Measurements from ENCODE around the gene SEMA3A.

SEMA3A gene

GRCh38 chr7:83996879-83997278 lies 197.7 kb downstream of the SEMA3A start:
- TF ChIP-seq SPI1 (IDR thresholded peaks at IDR 0.05; ENCODE audit: borderline replicate concordance, low read depth) (no peak), POLR2AphosphoS5 (IDR thresholded peaks at IDR 0.05; ENCODE audit: low read depth) (no peak), REST (IDR thresholded peaks at IDR 0.05; ENCODE audit: insufficient replicate concordance, low read depth) (no peak), CTCF (IDR thresholded peaks at IDR 0.05; ENCODE audit: insufficient read depth, low read length) (no peak), GABPA (IDR thresholded peaks at IDR 0.05; ENCODE audit: low read depth) (no peak)
- Histone ChIP-seq H3K27me3 (ENCODE audit: insufficient read depth, poor library complexity, severe bottlenecking) (no peaks in the 10 kb centered on the region), H3K4me3 (replicated peaks; ENCODE audit: insufficient read depth, low read length) (no peak overlapping the region), H3K27ac (replicated peaks) (no peak overlapping the region)
- DNase-seq (ENCODE audit: low read depth in 1 of 2, low spot score in 1 of 2): no peak

- Histone ChIP-seq H3K4me3 (replicated peaks; ENCODE audit: insufficient read depth, low read length) (no peak overlapping the region), H3K27me3 (ENCODE audit: insufficient read depth, poor library complexity, severe bottlenecking) (no peaks in the 10 kb centered on the region), H3K27ac (replicated peaks) (no peak overlapping the region)
- DNase-seq (ENCODE audit: low read depth in 1 of 2, low spot score in 1 of 2): no peak
- TF ChIP-seq SPI1 (IDR thresholded peaks at IDR 0.05; ENCODE audit: borderline replicate concordance, low read depth): no peak
- no peak for TF ChIP-seq REST (IDR thresholded peaks at IDR 0.05; ENCODE audit: insufficient replicate concordance, low read depth)
- TF ChIP-seq CTCF (IDR thresholded peaks at IDR 0.05; ENCODE audit: insufficient read depth, low read length): no peak
- no peak for TF ChIP-seq POLR2AphosphoS5 (IDR thresholded peaks at IDR 0.05; ENCODE audit: low read depth)
- TF ChIP-seq GABPA (IDR thresholded peaks at IDR 0.05; ENCODE audit: low read depth): no peak
Measured at GRCh38 chr7:83987764-83988163, 206.8 kb downstream of the SEMA3A start.

GRCh38 chr7:83985821-83986220 lies 208.8 kb downstream of the SEMA3A start:
- no peak for TF ChIP-seq REST (IDR thresholded peaks at IDR 0.05; ENCODE audit: insufficient replicate concordance, low read depth)
- H3K4me3 ChIP-seq (replicated peaks; ENCODE audit: insufficient read depth, low read length): no peak overlapping the region
- no peak for DNase-seq (ENCODE audit: low read depth in 1 of 2, low spot score in 1 of 2)
- H3K27me3 ChIP-seq (ENCODE audit: insufficient read depth, poor library complexity, severe bottlenecking): no peaks in the 10 kb centered on the region
- no peak overlapping the region for H3K27ac ChIP-seq (replicated peaks)

GRCh38 chr7:83984591-83984990 lies 210.0 kb downstream of the SEMA3A start:
- Histone ChIP-seq H3K4me3 (replicated peaks; ENCODE audit: insufficient read depth, low read length) (no peak overlapping the region), H3K27ac (replicated peaks) (no peak overlapping the region), H3K27me3 (ENCODE audit: insufficient read depth, poor library complexity, severe bottlenecking) (no peaks in the 10 kb centered on the region)
- TF ChIP-seq SPI1 (IDR thresholded peaks at IDR 0.05; ENCODE audit: borderline replicate concordance, low read depth) (no peak), GABPA (IDR thresholded peaks at IDR 0.05; ENCODE audit: low read depth) (no peak), POLR2AphosphoS5 (IDR thresholded peaks at IDR 0.05; ENCODE audit: low read depth) (no peak), CTCF (IDR thresholded peaks at IDR 0.05; ENCODE audit: insufficient read depth, low read length) (no peak), REST (IDR thresholded peaks at IDR 0.05; ENCODE audit: insufficient replicate concordance, low read depth) (no peak)
- no peak for DNase-seq (ENCODE audit: low read depth in 1 of 2, low spot score in 1 of 2)
